Measurements from ENCODE around the gene DUSP22.

DNA sequence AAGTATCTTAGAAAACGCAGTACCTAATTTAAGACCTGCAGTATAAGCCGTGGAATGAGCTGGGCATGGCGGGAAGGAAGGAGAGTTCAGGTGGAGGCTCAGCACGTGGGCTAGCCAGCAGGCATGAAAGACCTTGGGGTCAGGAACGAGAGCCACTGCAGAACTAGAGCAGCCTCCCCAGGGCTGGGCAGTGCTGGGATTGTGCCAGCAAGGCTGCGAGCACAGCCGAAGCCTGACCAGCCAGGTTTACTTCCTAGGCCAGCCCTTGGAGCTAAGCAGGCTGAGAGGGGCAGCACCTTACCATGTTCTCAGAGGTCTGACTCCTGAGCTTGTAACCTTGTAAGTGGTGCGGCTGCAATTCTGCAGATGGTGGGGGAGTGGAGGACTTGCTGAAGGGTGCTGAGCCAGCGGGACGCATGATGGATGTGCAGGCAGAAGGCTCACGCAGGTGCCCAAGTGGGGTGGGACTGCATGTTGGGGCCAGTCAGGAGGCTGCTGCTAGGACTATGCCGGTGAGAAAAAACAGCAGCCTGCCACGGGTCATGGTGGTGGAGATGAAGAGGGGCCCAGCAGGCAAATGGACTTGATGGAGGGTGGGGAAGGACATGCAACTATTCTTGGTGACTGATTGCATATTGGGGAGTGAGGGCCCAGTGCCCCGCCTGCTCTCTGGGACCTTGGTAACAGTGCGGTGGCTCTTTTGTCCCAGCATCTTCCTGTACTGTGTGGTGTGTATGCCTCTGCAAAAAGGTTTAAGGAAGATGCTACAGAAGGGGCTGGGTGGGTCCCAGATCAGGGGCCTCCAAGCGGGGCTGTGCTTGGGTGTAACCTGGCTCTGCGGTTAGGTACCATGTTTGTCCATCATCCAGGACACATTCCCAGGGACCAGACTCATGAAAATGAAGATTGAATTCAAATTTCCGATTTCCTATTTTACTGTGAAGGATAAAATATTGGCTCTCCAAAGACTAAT lies 61.6 kb downstream of the DUSP22 start:
- TF ChIP-seq CTCF (IDR thresholded peaks at IDR 0.05), result no peak
- no peak for TF ChIP-seq POLR2AphosphoS2 (conservative IDR thresholded peaks at IDR 0.05; ENCODE audit: low read length)
- TF ChIP-seq, protein P1, sequence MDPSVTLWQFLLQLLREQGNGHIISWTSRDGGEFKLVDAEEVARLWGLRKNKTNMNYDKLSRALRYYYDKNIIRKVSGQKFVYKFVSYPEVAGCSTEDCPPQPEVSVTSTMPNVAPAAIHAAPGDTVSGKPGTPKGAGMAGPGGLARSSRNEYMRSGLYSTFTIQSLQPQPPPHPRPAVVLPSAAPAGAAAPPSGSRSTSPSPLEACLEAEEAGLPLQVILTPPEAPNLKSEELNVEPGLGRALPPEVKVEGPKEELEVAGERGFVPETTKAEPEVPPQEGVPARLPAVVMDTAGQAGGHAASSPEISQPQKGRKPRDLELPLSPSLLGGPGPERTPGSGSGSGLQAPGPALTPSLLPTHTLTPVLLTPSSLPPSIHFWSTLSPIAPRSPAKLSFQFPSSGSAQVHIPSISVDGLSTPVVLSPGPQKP (IDR thresholded peaks at IDR 0.05; ENCODE audit: low read depth, low read length), result no peak
- TF ChIP-seq RCOR1 (IDR thresholded peaks at IDR 0.05; ENCODE audit: low read depth, low read length), result no peak
- TF ChIP-seq MAX (IDR thresholded peaks at IDR 0.05), result no peak
- no peak for TF ChIP-seq MAZ (IDR thresholded peaks at IDR 0.05; ENCODE audit: borderline replicate concordance, low read depth, low read length)
- no peak for TF ChIP-seq EHMT2 (IDR thresholded peaks at IDR 0.05; ENCODE audit: low read depth)
- no peak for TF ChIP-seq EP300 (IDR thresholded peaks at IDR 0.05)
- TF ChIP-seq RAD21 (conservative IDR thresholded peaks at IDR 0.05 in 1 of 2, IDR thresholded peaks at IDR 0.05 in 1 of 2), result no peak
- no peak for TF ChIP-seq RARB (CRISPR knock-in tag; IDR thresholded peaks at IDR 0.05)
- TF ChIP-seq POLR2A (IDR thresholded peaks at IDR 0.05; ENCODE audit: low read length), result no peak
